GM20000 (cell line): ENCODE measurements around the gene PBXIP1.

ENCODE experiments used
- DNase-seq: peaks from one replicate; pipeline ENCODE4 v3.0.0; 2012; ENCODE audit warnings: low spot score
- TF ChIP-seq, protein P1 (sequence below): IDR thresholded peaks from 2 replicates; pipeline ENCODE4 v1.5.1; 2012; ENCODE audit warnings: mild to moderate bottlenecking, control low read depth; ENCODE audit errors: extremely low read depth, missing control alignments

PBXIP1 gene

GRCh38 chr1:155002464-155003226 is 46.7 kb upstream of the PBXIP1 start, which contains the start of gene ZBTB7B:
TSS of gene ZBTB7B (plus strand) at chr1:155002802. CDS start at chr1:155014661, 11,859 bp downstream.
- TF ChIP-seq, protein P1, sequence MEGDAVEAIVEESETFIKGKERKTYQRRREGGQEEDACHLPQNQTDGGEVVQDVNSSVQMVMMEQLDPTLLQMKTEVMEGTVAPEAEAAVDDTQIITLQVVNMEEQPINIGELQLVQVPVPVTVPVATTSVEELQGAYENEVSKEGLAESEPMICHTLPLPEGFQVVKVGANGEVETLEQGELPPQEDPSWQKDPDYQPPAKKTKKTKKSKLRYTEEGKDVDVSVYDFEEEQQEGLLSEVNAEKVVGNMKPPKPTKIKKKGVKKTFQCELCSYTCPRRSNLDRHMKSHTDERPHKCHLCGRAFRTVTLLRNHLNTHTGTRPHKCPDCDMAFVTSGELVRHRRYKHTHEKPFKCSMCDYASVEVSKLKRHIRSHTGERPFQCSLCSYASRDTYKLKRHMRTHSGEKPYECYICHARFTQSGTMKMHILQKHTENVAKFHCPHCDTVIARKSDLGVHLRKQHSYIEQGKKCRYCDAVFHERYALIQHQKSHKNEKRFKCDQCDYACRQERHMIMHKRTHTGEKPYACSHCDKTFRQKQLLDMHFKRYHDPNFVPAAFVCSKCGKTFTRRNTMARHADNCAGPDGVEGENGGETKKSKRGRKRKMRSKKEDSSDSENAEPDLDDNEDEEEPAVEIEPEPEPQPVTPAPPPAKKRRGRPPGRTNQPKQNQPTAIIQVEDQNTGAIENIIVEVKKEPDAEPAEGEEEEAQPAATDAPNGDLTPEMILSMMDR, result no peak
- peak; percentile 81 for DNase-seq

- TF ChIP-seq, protein P1, result peak; percentile 47
- peak; percentile 99 for DNase-seq
Measured at GRCh38 chr1:155001675-155002463, 46.0 kb upstream of the PBXIP1 start.

DNA sequence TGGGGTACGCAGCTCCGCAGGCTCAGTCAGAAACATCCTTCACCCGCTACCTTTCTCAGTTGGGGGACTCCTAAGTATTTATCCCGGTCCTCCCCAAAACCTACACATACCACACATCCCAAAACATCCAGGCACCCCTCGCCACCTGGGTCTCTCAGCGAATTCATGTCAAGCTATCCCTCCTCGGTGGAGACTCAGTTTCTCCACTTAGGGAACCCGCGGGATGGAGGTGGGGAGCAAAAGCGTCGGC is 45.5 kb upstream of the PBXIP1 start:
- no peak for DNase-seq
- TF ChIP-seq, protein P1, result no peak

- TF ChIP-seq, protein P1, result no peak
- peak; percentile 90 for DNase-seq
Measured at GRCh38 chr1:155000726-155001424, 45.0 kb upstream of the PBXIP1 start.

DNA sequence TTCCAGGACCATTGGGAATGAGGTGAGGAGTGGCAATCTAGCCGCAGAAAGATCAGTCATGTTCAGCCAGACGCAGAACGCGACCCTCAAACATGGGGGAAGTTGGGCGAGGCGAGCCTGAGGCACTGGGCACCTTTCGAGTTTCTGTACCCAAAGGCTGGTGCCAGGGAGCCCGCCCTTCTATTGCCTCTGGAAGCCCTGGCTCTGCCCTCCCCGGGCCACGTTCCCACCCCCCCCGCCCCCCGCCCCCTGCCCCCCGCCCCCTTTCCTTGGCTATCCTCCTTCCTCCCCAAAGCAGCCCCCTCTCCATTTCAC is 44.5 kb upstream of the PBXIP1 start:
- TF ChIP-seq, protein P1, result no peak

DNA sequence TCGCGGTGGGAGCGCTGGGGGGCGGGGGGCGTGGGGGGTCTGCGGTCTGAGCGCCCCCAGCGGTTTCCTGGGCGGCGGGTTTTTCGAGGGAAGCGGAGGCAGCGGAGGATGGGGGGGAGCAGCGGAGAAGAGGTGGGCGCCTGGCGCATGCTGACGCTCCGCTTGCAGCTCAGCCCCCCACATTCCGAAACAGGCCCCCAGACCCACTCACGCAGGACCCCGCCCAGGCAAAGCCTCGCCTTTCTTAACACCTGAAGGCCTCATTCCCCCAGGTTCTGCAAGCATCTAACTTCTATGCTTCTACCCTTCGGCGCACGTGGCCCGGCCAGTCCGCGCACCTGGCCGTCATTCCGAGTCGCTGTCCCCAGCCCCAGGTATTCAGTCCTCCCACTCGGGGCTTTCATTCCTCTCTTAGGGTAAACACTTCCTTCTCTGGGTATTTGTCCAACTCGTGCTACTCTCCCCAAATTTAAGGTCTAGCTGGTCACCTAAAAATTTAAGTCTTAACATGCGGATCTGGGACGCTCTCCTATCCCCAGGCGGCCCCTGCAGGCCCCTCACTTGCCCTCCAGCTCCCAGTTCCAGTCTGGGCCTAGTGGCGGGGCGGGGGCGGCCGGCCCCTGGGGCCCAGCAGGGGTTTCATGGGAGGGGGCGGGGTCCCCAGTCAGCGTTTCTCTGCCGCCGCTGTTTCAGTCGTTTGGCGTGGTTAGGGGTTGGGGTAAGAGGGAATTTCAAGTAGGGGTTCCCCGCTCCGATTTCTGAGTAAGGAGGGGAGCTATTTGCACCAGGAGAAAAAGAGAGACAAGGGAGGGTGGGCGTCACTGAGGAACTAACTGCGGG is 43.9 kb upstream of the PBXIP1 start:
- TF ChIP-seq, protein P1, result no peak
- peak; percentile 82 for DNase-seq

More for the DNA sequence above, 44.5 kb upstream of the PBXIP1 start:
- no peak for DNase-seq
